Neural progenitor cell (in vitro differentiated cells): Measurements from ENCODE around the gene PPIB.
"Not testable (repeated sequence)": the region's sequence is repeated elsewhere in the genome, so short reads cannot be mapped to it uniquely, and the experiment has no call there.

Source experiments
- CTCF ChIP-seq: fragments of 200-600 bp; sonication (generic); IDR thresholded peaks from 2 replicates; pipeline ENCODE4 v1.5.1; 2017; ENCODE audit warnings: antibody characterized with exemption, mild to moderate bottlenecking
- EZH2 ChIP-seq: fragments of 200-600 bp; sonication (generic); IDR thresholded peaks from 2 replicates; pipeline ENCODE4 v1.6.1; 2017; ENCODE audit warnings: antibody characterized with exemption, mild to moderate bottlenecking, moderate library complexity
- EZH2phosphoT487 ChIP-seq: fragments of 200-600 bp; sonication (generic); IDR thresholded peaks from 2 replicates; pipeline ENCODE4 v1.6.1; 2017; ENCODE audit warnings: antibody characterized with exemption

GRCh38 chr15:64110108-64110701 lies 52.6 kb downstream of the PPIB start:
- TF ChIP-seq EZH2, CTCF, EZH2phosphoT487: not testable (repeated sequence)
